Measurements from ENCODE around the gene AOPEP.

AOPEP gene

DNA sequence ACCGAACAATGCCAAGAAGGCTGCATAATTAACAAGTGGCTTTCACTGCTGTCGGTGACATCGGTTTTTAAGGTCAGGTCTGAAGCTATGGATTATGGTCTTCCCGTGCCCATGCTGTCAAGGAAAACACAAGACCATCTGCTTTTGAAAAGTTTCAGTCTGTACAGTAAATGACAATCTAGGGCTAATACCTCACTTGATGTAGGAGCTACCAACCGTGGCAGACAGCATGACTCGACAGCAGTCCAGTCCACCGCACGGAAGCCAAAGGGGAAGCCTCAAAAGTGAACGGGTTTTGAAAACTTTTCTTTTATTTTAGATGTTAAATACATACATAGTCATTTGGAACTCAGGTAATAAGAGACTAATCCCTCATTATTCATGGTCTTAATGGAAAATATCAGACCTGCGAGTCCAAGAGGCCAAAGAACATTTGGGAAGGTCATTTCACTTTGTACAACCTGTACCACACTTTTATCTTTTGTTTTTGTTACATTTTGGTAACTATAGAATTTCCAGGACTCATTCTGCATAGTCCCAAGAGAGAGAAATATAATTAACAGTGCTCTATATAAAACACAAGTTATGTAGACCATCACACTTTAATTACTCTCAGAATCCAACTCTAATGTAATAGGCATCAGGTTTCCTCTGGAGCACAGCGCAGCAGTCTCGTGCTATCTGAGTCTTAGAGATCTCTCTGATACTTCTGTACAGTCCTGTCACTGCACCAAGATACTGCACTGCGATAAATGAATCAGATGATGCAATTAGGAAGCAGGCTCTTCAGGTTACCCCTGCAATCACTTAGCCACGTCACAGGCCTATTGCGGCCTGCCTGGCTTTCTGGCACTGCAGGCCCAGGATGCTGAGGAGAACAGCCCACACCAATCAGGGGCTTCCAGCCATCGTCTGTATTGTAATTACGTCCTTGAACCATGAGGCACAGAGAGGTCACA, 406.1 kb downstream of the AOPEP start:
- no peak for DNase-seq

GRCh38 chr9:95133325-95133705, 406.8 kb downstream of the AOPEP start:
- no peak for DNase-seq

DNA sequence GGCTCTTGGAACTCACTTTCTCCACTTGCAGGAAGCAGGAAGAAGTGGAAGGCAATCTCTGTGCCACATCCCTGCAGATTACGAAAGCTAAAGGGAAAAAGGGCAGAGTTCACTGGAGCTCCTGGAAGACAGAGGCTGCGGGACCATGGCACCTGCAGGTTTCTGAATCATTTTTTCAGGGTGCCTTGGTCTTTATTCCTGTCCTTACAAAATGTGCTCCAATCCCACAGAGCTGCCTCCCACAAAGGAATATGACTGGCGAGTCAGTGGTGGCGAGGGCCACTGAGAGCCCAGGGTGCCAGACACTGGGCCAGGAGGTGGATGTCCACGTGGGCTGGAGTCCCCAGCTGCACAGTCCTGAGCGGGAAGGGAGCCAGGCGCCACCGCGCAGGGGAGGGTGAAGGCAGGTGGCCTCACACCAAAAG, 408.0 kb downstream of the AOPEP start:
- no peak for DNase-seq

DNA sequence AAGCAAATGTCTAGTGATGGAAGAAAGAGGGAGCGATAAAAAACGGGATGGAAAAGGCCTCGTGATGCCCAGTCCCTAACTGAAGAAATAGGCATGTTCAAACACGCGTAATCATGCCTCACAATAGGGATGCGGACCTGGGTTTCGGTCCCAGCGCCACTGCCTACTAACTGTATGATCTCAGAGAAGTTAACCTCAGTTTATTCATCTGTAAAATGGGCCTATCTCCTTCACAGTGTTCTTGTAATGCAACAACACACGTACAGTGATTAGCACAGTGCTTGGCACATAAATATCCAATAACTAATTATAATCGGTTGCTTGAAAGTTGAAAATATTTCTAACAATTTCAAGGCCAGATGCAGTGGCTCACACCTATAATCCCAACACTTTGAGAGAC, 409.3 kb downstream of the AOPEP start:
- no peak for DNase-seq
